RKO (cell line): ENCODE data around the gene ZBTB11.
"Not testable (repeated sequence)": the region's sequence is repeated elsewhere in the genome, so short reads cannot be mapped to it uniquely, and the experiment has no call there.

ENCODE experiments used
- DNase-seq: peaks from one replicate; pipeline ENCODE4 v3.0.0-alpha.2; 2016; ENCODE audit warnings: low spot score

Gene ZBTB11

GRCh38 chr3:101618726-101619125, 58.2 kb downstream of the ZBTB11 start:
- no peak for DNase-seq

- DNase-seq: no peak
These were observed 59.5 kb downstream of the ZBTB11 start for GRCh38 chr3:101617478-101617877.

- DNase-seq: no peak
These were observed 61.4 kb downstream of the ZBTB11 start for GRCh38 chr3:101615525-101615924.

GRCh38 chr3:101613014-101613413, 63.9 kb downstream of the ZBTB11 start:
- DNase-seq: not testable (repeated sequence)

- no peak for DNase-seq
These were observed 65.9 kb downstream of the ZBTB11 start for GRCh38 chr3:101611023-101611422.

GRCh38 chr3:101605398-101605797, 71.5 kb downstream of the ZBTB11 start:
- DNase-seq: not testable (repeated sequence)

GRCh38 chr3:101603184-101603583, 73.7 kb downstream of the ZBTB11 start:
- no peak for DNase-seq

- DNase-seq: no peak
These were observed 74.2 kb downstream of the ZBTB11 start for GRCh38 chr3:101602731-101603130.
